Activated CD4-positive, alpha-beta T cell treated with anti-CD3 and anti-CD28 coated beads, Interleukin-10, Interleukin-2, amounts not matched to agents 100 ng/mL and 50 ng/mL, durations not matched to agents 16 hours and 8 hours (primary cell): ENCODE results near the gene NOM1.

Source experiments
- DNase-seq: peaks from one replicate; pipeline ENCODE4 v3.0.0-alpha.2; 2020

NOM1 gene

DNA sequence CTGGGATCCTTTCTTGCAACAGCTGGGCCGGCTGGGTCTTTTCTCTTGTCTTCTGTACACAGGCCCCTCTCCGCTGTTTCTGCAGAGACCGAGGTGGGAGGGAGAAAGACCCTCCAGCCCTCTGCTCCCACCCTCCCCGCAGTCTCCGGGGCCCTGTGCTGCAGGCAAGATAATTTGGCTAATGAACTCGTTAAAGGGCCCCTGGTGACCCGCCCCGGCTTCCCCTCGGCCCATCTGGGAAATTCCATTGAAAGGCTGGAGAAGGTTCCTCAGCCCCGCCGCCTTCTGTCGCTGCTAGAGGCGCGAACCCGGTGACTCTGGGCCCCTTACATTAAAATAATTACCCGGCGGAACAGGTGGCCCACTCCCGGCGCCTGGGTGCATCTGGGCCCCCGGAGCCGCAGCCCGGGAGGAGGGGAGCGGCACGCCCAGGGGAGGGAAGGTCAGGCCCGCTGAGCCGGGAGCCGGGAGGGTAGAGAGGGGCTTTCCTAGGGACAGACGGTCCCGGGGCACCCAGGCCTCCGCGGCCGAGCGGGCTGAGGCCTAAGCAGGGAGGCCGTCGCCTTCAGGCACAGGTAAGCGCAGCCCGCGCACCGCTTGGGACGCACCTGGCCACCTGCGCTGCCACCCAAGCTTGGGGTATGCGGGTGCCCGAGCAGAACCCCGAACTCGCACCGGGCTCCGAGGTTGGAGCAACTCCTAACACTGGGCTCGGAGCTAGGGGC lies 68.3 kb downstream of the NOM1 start:
- DNase-seq = no peak

DNA sequence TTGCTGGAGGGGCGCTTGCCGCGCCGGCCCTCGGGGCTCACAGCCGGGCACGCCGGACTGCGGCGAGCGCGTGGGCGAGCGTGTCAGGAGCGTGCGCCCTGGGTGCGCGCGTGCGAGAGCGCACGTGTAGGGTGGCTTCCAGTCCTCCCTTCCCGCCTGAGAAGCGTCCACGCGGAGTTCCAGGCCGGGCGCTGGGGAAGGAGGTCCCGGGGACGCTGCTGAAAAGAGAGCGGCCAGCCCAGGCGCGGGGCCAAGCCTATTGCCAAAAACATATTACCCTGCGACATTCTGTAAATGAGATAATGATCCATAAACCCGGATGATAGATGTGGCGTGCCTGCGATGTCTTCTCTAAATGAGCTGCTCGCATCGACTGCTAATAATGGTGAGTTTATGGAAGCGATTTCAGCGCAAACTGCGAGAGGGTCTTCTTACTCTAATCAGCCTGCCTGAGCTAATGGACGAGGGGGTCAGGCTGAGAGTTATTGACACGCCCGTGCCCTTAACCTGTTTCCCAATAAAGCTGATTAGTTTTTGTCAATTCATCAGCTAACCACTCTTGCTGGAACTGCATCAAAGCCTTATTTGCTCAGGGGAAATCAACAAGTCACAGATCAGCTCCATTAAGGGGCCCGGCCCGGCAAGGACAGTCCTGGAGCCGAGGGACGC lies 69.0 kb downstream of the NOM1 start:
- DNase-seq = no peak

DNA sequence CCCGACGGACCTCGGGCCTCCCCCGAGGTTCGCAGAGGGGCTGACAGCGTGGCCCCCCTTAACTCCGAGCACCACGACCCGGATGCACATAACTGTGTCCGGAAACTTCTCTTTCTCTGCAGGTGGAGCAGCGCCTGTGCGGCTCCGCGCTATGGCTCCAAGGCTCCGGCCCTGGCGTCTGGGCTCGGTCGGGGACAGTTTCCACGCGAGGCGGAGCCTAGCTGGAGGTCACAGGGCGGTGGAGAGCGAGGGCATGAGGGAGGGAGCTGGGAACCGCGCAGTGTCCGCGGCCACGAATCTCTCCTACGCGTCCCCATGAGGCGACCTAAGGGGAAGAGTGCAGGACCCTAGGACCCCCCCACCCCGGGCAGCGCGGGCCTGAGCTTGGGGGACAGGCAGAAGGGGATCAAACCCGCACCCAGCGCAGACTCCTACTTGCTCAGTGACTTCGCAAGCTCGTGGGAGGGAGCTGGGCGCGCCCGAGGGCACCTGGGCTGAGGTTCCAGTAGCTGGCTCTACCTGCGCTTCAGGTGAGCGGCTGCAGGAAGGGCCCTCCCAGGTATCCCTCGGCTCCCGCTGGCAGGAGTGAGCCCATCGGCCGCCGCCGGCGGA lies 69.6 kb downstream of the NOM1 start:
- DNase-seq = no peak

DNA sequence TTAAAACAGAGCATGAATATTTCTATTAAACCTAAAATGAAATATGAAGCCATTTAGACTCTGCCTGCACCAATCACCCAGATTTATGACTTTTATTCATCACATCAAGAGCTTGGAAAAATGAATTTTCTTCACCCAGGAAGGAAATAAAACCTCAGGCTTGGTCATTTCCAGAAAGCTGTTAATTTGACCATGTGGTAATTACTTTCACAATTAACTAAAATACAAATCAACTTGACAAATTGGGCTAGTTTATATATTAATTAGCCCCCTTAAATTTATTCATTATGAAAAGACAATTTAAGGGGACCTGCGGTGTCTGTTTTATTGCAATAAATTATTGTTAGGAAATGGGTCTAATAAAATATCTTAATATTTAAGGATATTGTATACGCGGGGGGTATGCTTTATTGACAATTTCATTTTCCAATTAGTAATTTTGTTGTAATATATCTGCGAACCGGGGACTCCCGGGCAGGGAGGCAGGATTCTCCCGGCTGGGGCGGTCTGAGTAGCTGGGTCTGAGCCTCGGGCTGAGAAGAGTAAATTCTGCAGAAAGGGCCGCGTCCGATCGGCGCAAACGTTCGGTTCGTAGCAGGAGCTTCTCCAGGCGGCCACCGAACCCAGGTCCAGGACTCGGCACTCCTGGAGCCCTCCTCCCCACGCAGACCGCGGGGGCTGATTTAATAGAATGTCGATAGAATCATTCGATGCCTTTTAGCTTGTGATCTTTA lies 70.4 kb downstream of the NOM1 start:
- DNase-seq = no peak

DNA sequence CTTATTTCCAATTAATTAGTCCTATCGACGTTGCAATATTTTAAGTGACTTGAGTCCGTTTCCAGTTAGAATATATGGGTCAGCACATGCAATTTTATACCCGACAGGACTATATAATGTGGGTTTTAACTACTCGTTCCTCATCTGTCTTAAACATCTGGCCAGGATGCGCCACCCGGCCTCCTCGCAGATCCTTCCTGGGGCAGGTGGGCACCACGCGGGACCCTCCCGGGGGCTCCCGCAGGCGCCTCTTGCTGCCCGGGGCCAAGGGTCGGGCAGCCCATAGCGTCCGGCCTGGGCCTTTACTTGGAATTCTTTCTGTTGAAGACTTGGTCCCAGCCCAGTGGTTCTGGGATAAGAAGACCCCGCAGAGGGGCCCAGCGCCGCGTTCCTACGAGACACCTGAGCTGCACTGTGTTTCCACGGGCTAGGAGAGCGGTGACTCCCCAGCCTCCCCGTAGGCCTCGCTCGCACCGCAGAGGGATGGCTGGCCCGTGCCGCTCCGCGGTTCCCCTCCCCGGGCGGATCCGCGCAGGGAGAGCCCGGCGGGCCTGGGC lies 71.1 kb downstream of the NOM1 start:
- no peak for DNase-seq

DNA sequence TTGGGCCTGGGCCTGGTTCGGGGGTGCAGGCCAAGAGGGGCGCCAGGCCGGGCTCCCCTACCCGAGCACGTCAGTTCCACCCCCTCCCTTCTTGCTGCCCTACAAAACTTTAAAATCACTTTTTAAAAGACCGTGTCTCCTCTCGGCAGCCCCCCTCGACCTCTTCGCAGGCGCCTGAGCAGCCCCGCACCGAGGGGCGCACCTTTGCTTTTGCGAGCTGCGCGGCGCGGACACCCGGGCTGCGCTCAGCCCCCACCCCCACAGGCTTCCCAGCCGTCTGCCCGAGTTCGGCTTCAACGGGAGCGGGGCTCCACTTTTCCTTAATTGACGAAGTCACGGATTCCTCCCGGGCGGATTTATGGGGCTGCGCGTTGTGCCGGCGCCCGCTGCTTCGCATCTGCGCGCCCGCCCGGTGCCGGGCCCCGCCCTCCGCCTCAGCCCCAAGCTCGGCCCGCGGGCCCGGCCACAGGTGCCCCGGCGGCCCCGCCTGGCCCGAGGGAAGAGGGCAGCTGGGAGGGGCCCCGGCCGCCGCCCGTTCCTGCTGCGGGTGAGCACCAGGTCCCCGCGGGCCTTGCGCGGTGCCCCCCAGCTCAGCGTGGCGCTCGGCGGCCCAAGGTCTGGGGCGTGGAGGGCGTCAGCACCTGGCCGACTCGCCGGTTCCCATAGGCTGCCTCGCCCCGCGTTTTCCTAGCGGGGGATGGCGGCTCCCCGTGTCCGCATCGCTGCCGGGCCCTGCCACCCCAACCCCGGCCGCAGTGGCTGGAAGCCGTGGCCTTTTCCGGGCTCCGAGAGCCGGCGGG lies 71.8 kb downstream of the NOM1 start:
- DNase-seq = no peak

DNA sequence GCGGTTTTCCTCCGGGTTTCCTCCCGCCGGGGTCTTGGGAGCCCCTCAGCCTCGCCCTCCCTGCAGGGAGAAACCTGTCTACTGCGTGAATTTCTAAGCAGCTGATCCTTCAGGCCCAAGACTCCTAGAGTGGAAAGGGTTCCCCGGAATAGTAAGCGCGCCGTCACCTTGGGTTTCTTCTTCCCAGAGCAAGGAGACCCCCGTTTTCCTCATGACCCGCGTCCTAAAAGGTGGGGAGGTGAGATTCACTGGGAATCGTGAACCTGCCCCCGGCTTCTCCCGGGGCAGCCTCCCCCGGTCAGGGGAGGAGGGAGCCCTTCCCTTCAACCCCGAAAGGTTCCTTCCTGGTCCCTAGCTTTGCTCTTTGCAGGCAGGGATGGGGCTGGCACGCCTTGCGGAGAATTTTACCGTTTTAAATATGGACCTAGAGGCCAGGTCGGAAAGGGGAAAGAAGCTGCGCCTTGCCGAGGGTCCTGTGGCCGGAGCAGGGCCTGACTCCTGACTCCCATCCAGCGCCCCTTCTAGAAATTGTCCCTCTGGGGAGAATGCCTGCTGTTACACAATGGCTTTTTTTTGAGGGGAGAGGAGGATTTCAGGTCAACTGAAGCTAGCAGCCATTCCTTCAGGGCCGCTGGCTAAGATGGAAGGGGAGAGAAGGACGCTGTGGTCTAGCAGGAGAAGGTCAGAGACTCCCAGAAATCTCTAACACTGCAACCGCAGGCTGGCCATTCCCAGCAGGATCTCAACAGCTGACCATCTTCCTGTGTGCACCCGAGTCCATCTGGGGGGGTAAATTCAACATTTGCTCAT lies 72.6 kb downstream of the NOM1 start:
- no peak for DNase-seq
